ENCODE results near the gene CCSER1.

GRCh38 chr4:90113881-90114457 lies 13.2 kb upstream of the CCSER1 start:
- TF ChIP-seq CTCF (IDR thresholded peaks at IDR 0.05), result no peak
- no peak for TF ChIP-seq POLR2A (IDR thresholded peaks at IDR 0.05)
- TF ChIP-seq EP300 (IDR thresholded peaks at IDR 0.05; ENCODE audit: low read depth), result no peak
